Cortex of kidney (tissue), 1 donor: ENCODE data around the gene TFPI2.

Source experiments
- DNase-seq: peaks from one replicate; lab custom pipeline; 2025; lab: John Stamatoyannopoulos, UW

The TFPI2 gene

DNA sequence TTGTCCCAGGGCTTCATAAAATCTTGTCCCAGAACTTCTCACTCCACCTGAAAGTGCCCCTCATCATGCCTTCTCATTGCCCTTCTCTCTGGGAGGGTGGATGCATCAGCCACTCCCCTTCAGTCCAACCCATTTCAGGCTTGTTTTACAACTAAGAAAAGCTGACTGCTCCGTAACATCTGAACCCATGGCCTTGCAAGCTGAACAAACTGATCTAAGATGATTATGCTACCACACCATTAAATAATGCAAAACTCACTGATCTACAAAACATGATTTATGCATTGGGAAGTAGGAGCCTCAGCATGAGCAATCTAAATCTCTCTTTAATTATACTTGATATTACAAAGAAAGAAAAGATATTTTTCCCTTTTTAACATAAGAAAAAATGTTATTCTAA lies 34.8 kb downstream of the TFPI2 start:
- no peak for DNase-seq

DNA sequence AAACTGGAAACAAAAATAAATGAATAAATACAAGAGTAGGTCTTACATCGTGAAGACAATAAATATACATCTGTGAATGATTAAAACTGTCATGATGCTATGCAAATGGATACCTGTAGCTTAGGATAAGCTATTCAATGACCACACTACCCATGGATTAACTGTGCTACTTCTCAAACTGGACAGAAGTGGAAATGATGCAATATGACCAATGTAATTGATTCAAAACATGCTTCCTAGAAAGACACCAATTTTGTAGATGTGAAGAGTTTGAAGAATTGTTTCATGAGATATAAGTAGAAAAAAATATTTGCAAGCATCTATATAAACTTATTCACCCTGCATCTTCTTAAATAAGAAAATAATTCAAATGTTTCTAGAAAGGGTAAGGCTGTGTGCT lies 36.1 kb downstream of the TFPI2 start:
- no peak for DNase-seq

DNA sequence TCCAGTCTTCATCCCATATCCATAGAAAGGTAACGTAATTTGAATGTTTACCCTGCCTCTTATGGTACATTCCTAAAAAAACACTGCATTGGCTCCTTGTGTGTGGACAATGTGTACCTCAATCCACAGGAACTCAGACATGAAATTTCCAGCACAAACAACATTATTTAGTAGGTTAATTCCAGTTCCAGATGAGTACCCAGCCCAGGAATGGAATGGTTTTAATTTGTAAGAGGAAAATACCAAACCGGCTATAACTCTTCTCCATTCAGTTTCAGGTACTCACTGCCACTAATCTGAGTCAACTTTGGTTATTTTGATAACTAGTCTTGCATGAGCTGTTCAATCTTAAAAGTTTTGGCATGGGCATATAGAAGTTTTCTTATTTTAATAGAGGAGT lies 39.0 kb downstream of the TFPI2 start:
- DNase-seq: no peak

DNA sequence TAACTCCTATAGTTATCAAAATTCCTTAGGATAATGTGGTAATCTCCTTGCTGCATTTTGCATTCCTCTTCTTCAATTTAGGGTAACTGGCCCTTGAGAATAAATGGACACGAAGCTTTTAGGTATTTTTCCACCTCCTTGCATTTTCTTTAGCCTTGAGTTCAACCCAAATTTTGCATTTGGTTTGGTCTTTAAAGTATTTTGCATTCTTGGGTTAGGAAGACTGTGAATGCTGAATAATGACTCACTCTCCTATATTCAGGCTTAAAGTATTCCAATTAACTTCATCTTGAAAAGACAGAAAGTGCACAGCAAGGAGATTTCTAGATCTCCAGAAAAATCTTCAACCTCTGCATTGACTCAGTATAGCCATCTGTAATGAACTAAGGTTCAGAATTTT lies 47.3 kb downstream of the TFPI2 start:
- no peak for DNase-seq

DNA sequence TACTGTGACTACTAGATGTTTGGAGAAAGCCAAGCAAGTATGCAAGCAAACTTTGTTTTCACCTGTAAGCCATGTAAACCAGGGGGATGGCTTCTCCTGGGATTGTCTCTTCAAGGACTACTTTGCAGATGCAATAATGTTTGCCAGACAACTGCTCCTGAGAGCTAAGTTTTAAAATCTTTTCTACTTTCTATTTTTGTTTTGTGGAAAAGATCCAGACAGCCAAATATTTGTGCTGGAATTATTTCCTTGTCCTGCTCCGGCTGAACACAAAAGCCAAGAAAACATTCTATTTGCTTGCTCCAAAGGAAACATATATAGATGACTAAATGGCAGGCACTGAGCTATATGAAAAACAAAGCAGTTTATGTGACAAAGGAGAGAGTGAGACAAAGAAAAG lies 51.6 kb downstream of the TFPI2 start:
- DNase-seq: no peak

DNA sequence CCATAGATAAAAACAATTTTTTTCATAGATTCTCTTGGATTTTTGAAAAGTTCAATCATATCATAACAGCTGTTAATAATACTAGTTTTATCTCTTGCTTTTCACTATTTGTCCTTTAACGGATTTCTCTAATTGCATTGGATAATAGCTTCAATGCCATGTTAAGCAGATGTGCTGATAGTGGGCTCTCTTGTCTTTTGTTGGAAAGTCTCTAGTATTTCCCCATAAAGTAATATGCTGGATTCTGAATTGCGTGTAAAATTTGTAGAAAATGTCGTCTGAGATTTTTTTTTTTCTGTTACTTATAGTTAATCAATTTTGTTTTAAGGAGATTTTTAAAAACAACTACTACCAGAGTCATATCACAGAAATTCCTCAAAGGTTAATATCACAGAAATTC lies 53.3 kb downstream of the TFPI2 start:
- DNase-seq: no peak

DNA sequence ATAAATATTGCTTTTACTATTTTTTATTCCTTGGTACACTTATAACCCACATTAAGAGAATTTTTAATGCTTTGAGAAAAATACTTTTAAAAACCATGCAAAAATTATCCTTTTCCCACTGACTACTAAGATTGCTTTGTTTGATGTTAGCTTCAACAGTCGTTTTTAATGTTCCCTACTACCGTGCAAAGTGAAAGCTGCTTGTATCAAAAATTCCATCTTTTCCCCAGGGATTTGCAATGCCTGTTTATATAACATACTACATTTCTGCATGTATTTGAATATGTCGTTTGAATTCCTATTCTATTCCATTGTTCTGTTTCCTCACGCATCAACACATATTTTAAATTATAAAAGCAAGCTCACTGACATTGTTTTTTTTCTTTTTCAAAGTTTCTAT lies 54.4 kb downstream of the TFPI2 start:
- DNase-seq: no peak

DNA sequence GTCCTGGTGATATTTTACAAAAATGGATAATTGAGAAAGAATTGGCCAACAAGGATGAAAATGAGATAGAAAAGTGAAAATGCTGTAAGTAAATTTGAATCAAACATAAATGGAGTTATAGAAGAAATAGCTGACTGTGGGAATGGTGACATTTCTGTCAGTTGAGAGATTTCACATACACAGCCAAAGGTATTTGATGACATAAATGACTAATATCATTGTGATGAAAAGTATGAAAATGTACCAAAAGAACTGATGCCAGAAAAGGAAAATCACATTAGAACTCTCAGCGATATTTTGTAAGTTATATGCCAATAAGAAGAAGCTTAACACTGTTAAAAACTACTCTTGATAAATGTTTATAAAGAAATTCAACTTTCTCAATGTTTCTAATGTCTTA lies 54.9 kb downstream of the TFPI2 start:
- DNase-seq: no peak
